NB4 (cell line): Measurements from ENCODE around the gene SIGLEC5.

Experiments
- CTCF ChIP-seq: IDR thresholded peaks from one replicate; pipeline ENCODE4 v1.5.1; 2012; ENCODE audit warnings: low read depth, low read length
- POLR2A ChIP-seq: IDR thresholded peaks from 2 replicates; pipeline ENCODE4 v1.6.1; 2011; ENCODE audit warnings: mild to moderate bottlenecking; ENCODE audit not compliant: insufficient read length; ENCODE audit errors: extremely low read depth

- no peak for TF ChIP-seq CTCF
- no peak for TF ChIP-seq POLR2A
These were observed 2.6 kb downstream of the SIGLEC5 start for GRCh38 chr19:51627491-51628138.
